ENCODE results near the gene PRR23E.

The PRR23E gene

DNA sequence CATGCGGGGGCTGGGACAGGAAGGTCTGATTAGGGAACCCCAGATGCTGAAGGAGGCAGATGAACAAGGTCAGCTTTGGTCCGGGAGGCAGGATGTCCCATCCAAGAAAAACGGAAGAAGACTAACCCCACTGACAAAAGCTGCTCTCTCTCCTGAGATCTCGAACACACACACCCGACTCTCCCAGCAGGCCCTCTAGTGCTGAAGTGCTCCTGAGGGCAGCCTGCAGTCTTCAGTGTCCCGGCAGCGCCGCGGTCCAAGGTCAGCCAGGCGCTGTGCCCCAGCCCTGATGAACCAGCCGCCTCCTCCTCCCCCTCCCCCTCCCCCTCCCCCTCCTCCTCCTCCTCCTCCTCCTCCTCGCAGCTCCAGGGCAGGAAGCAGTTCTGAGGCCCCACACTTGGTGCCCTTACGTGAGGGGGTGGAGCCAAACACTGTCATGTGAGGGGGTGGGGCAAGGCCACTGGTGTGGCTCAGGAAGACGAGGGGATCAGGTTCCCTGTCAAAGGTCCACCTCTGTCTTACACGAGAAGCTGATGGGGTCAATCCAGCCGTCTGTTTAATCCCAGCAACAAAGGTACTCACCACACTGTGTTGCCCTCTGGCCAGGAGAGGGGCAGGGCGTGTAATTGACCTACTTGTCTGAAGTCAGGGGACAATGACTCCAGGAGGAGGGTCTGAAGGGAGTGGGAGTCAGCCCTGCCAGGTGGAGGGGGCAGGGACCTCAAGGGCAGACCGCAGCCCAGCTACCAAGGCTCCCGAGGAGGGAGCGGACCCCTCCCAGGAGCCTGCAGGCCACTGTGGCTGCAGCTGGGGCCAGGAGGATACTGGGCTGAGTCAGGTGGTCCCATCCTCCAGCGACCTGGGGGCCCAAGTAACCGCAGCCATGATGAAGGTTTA is 34.3 kb downstream of the PRR23E start:
- H3K4me1 ChIP-seq (ENCODE audit: control insufficient read depth, insufficient read depth, low read depth, low read length) = no peaks in the 10 kb centered on the region
- peaks cover 0 to 3% of the 10 kb centered on the region in 2 experiments for H3K36me3 ChIP-seq (ENCODE audit: control insufficient read depth in 1 of 2, insufficient read depth in 2 of 2, low read depth in 1 of 2, low read length in 2 of 2)
- 59% methylated on average over 16 of the region's 22 CpGs for WGBS
- no peak overlapping the region for H4K8ac ChIP-seq (ENCODE audit: low read length)
- peaks cover 17% of the 10 kb centered on the region for H3K9me3 ChIP-seq (ENCODE audit: control insufficient read depth, low read length)
- H3K27ac ChIP-seq (ENCODE audit: low read length, poor library complexity, severe bottlenecking) = no peak overlapping the region
- H3K14ac ChIP-seq (ENCODE audit: low read length in 2 of 2) = no peak overlapping the region
- H3K23ac ChIP-seq (ENCODE audit: low read length in 2 of 2) = no peak overlapping the region
- DNase-seq = no peak
- H2BK5ac ChIP-seq (ENCODE audit: low read depth, low read length, poor library complexity, severe bottlenecking) = no peak overlapping the region
- H2BK12ac ChIP-seq (ENCODE audit: low read length in 2 of 2) = no peak overlapping the region
- no peak overlapping the region for H3K18ac ChIP-seq (ENCODE audit: low read depth in 1 of 2, low read length in 2 of 2)
- H3K27me3 ChIP-seq (ENCODE audit: control insufficient read depth in 1 of 2, insufficient read depth in 1 of 2, low read length in 2 of 2) = peaks cover 2 to 4% of the 10 kb centered on the region in 2 experiments
- H2BK120ac ChIP-seq (ENCODE audit: low read depth, low read length) = no peak overlapping the region
- no peak overlapping the region for H2BK15ac ChIP-seq (ENCODE audit: low read depth, poor library complexity, severe bottlenecking)
- no peaks in the 10 kb centered on the region for H3K79me1 ChIP-seq (replicated peaks; ENCODE audit: low read length, poor library complexity, severe bottlenecking)
- no peak overlapping the region for H3K4ac ChIP-seq (ENCODE audit: low read depth in 1 of 2, low read length in 2 of 2)
- no peak overlapping the region for H4K91ac ChIP-seq (ENCODE audit: low read length)
- no peak overlapping the region for H2AK5ac ChIP-seq (ENCODE audit: low read length, severe bottlenecking)
- no peak overlapping the region for H3K4me3 ChIP-seq (ENCODE audit: insufficient read depth in 1 of 2, low read depth in 1 of 2, low read length in 2 of 2)
- no peak overlapping the region for H3K4me2 ChIP-seq (ENCODE audit: low read length, poor library complexity, severe bottlenecking)
- no peak overlapping the region for H2AFZ ChIP-seq (ENCODE audit: low read depth, low read length)
- no peak overlapping the region for H3K9ac ChIP-seq (ENCODE audit: low read length)

DNA sequence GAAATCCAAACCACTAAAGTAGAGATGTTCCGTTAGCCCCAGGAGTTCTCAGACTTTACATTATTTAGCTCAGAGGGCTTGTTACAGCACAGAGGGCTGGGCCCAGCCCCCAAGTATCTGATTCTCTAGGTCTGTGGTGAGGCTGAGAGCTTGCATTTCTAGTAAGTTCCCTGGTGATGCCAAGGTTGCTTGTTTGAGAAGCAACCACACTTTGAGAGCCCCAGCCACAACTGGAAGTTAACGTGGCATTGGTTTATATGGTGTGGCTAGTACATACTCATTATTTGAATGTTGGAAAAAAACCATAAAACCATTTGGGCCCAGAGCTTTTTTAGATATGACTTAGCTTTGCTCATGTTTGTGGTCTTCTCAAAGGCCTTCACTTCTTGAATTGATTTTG is 35.9 kb downstream of the PRR23E start:
- Histone ChIP-seq H2AK5ac (ENCODE audit: low read length, severe bottlenecking) (no peak overlapping the region), H3K23ac (ENCODE audit: low read length in 2 of 2) (no peak overlapping the region), H3K9me3 (ENCODE audit: control insufficient read depth, low read length) (peaks cover 17% of the 10 kb centered on the region), H3K4me1 (ENCODE audit: control insufficient read depth, insufficient read depth, low read depth, low read length) (no peaks in the 10 kb centered on the region), H3K27me3 (ENCODE audit: control insufficient read depth in 1 of 2, insufficient read depth in 1 of 2, low read length in 2 of 2) (peaks cover 0 to 3% of the 10 kb centered on the region in 2 experiments), H2BK120ac (ENCODE audit: low read depth, low read length) (no peak overlapping the region), H3K4ac (ENCODE audit: low read depth in 1 of 2, low read length in 2 of 2) (no peak overlapping the region), H2BK5ac (ENCODE audit: low read depth, low read length, poor library complexity, severe bottlenecking) (no peak overlapping the region), H3K4me2 (ENCODE audit: low read length, poor library complexity, severe bottlenecking) (no peak overlapping the region), H3K18ac (ENCODE audit: low read depth in 1 of 2, low read length in 2 of 2) (no peak overlapping the region), H3K9ac (ENCODE audit: low read length) (no peak overlapping the region), H3K14ac (ENCODE audit: low read length in 2 of 2) (no peak overlapping the region), H3K4me3 (ENCODE audit: insufficient read depth in 1 of 2, low read depth in 1 of 2, low read length in 2 of 2) (no peak overlapping the region), H4K91ac (ENCODE audit: low read length) (no peak overlapping the region), H3K36me3 (ENCODE audit: control insufficient read depth in 1 of 2, insufficient read depth in 2 of 2, low read depth in 1 of 2, low read length in 2 of 2) (peaks cover 0 to 3% of the 10 kb centered on the region in 2 experiments), H3K79me1 (replicated peaks; ENCODE audit: low read length, poor library complexity, severe bottlenecking) (no peaks in the 10 kb centered on the region), H2BK15ac (ENCODE audit: low read depth, poor library complexity, severe bottlenecking) (no peak overlapping the region), H2AFZ (ENCODE audit: low read depth, low read length) (no peak overlapping the region), H3K27ac (ENCODE audit: low read length, poor library complexity, severe bottlenecking) (no peak overlapping the region), H4K8ac (ENCODE audit: low read length) (no peak overlapping the region), H2BK12ac (ENCODE audit: low read length in 2 of 2) (no peak overlapping the region)
- DNase-seq = no peak
- WGBS = 81% methylated on average over 2 of the region's 2 CpGs

DNA sequence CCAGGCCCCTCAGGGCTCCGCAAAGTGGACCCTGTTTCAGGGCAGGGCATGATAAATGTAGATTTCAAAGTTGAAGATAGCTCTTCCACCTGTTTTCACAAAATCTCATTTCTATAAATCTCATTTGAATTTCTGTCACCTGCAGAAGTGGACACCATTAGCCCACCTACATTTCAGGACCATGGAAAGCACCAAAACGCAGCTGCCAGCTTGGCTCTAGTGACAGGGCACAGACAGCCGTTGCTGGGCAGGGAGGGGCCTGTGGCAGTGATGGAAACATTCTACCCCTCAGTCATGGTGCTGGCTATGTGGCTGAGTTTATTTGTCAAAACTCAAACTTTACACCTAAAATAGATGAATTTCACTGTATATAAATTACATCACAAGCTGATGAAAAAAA is 40.4 kb downstream of the PRR23E start:
- 20% methylated on average over 1 of the region's 3 CpGs for WGBS
- no peak overlapping the region for H3K27ac ChIP-seq (ENCODE audit: low read length, poor library complexity, severe bottlenecking)
- no peaks in the 10 kb centered on the region for H3K4me1 ChIP-seq (ENCODE audit: control insufficient read depth, insufficient read depth, low read depth, low read length)
- no peak overlapping the region for H4K91ac ChIP-seq (ENCODE audit: low read length)
- peaks cover 8% of the 10 kb centered on the region for H3K9me3 ChIP-seq (ENCODE audit: control insufficient read depth, low read length)
- no peak overlapping the region for H2AFZ ChIP-seq (ENCODE audit: low read depth, low read length)
- no peak overlapping the region for H2AK5ac ChIP-seq (ENCODE audit: low read length, severe bottlenecking)
- no peak overlapping the region for H3K23ac ChIP-seq (ENCODE audit: low read length in 2 of 2)
- H3K27me3 ChIP-seq (ENCODE audit: control insufficient read depth in 1 of 2, insufficient read depth in 1 of 2, low read length in 2 of 2) = peaks cover 0 to 3% of the 10 kb centered on the region in 2 experiments
- no peak overlapping the region for H3K4ac ChIP-seq (ENCODE audit: low read depth in 1 of 2, low read length in 2 of 2)
- H3K14ac ChIP-seq (ENCODE audit: low read length in 2 of 2) = no peak overlapping the region
- no peak for DNase-seq
- H3K4me2 ChIP-seq (ENCODE audit: low read length, poor library complexity, severe bottlenecking) = no peak overlapping the region
- H3K4me3 ChIP-seq (ENCODE audit: insufficient read depth in 1 of 2, low read depth in 1 of 2, low read length in 2 of 2) = no peak overlapping the region
- no peaks in the 10 kb centered on the region for H3K36me3 ChIP-seq (ENCODE audit: control insufficient read depth in 1 of 2, insufficient read depth in 2 of 2, low read depth in 1 of 2, low read length in 2 of 2)
- H3K79me1 ChIP-seq (replicated peaks; ENCODE audit: low read length, poor library complexity, severe bottlenecking) = no peaks in the 10 kb centered on the region
- no peak overlapping the region for H2BK5ac ChIP-seq (ENCODE audit: low read depth, low read length, poor library complexity, severe bottlenecking)
- H3K9ac ChIP-seq (ENCODE audit: low read length) = no peak overlapping the region
- no peak overlapping the region for H3K18ac ChIP-seq (ENCODE audit: low read depth in 1 of 2, low read length in 2 of 2)
- H2BK120ac ChIP-seq (ENCODE audit: low read depth, low read length) = no peak overlapping the region
- no peak overlapping the region for H2BK12ac ChIP-seq (ENCODE audit: low read length in 2 of 2)
- H2BK15ac ChIP-seq (ENCODE audit: low read depth, poor library complexity, severe bottlenecking) = no peak overlapping the region
- H4K8ac ChIP-seq (ENCODE audit: low read length) = no peak overlapping the region

DNA sequence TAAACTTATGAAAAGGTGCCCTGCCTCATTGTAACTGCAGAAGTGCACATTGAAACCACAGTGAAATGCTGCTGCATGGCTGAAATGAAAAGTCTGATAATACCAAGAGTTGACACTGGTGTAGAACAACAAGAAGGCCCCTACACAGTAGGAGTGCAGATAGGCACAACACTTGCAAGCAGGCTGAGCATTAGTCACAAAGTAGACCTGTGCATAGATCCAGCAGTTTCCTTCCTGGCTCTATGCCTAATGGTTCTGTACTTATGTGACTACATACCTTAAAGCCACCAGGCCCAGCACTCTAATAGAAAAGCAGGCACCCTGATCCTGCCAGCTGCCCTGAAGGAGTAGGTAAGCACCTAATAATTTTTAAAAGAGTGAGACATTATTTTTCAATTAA is 41.8 kb downstream of the PRR23E start:
- Histone ChIP-seq H4K91ac (ENCODE audit: low read length) (no peak overlapping the region), H2BK12ac (ENCODE audit: low read length in 2 of 2) (no peak overlapping the region), H2BK15ac (ENCODE audit: low read depth, poor library complexity, severe bottlenecking) (no peak overlapping the region), H3K14ac (ENCODE audit: low read length in 2 of 2) (no peak overlapping the region), H2BK5ac (ENCODE audit: low read depth, low read length, poor library complexity, severe bottlenecking) (no peak overlapping the region), H3K4me1 (ENCODE audit: control insufficient read depth, insufficient read depth, low read depth, low read length) (no peaks in the 10 kb centered on the region), H3K4me3 (ENCODE audit: insufficient read depth in 1 of 2, low read depth in 1 of 2, low read length in 2 of 2) (no peak overlapping the region), H3K4ac (ENCODE audit: low read depth in 1 of 2, low read length in 2 of 2) (no peak overlapping the region), H3K79me1 (replicated peaks; ENCODE audit: low read length, poor library complexity, severe bottlenecking) (no peaks in the 10 kb centered on the region), H3K4me2 (ENCODE audit: low read length, poor library complexity, severe bottlenecking) (no peak overlapping the region), H3K23ac (ENCODE audit: low read length in 2 of 2) (no peak overlapping the region), H3K36me3 (ENCODE audit: control insufficient read depth in 1 of 2, insufficient read depth in 2 of 2, low read depth in 1 of 2, low read length in 2 of 2) (no peaks in the 10 kb centered on the region), H3K9me3 (ENCODE audit: control insufficient read depth, low read length) (peaks cover 8% of the 10 kb centered on the region), H3K27ac (ENCODE audit: low read length, poor library complexity, severe bottlenecking) (no peak overlapping the region), H2AFZ (ENCODE audit: low read depth, low read length) (no peak overlapping the region), H2AK5ac (ENCODE audit: low read length, severe bottlenecking) (no peak overlapping the region), H3K9ac (ENCODE audit: low read length) (no peak overlapping the region), H3K18ac (ENCODE audit: low read depth in 1 of 2, low read length in 2 of 2) (no peak overlapping the region), H3K27me3 (ENCODE audit: control insufficient read depth in 1 of 2, insufficient read depth in 1 of 2, low read length in 2 of 2) (peaks cover 0 to 3% of the 10 kb centered on the region in 2 experiments), H2BK120ac (ENCODE audit: low read depth, low read length) (no peak overlapping the region), H4K8ac (ENCODE audit: low read length) (no peak overlapping the region)
- no peak for DNase-seq

All from mesenchymal stem cell (in vitro differentiated cells and primary cell).